ENCODE data around the gene NEU1. TPM values are rescaled to one million over a fixed set of nuclear protein-coding genes. Genes with fewer than 3 reads are reported as not detected.

NEU1 gene
- total and polyA plus RNA-seq, 2 of the 8 experiments (the other 6 are each of a cell fraction or from before 2014, with no cell fraction given) = 41.2 to 72.1 TPM

GRCh38 chr6:31903957-31904356, 41.3 kb upstream of the NEU1 start:
- no peak overlapping the region for H4K91ac ChIP-seq (replicated peaks; ENCODE audit: insufficient read length, low read length)
- peaks cover 0 to 18% (median 12%) of the 10 kb centered on the region in 4 experiments; a peak in 6 of 7 replicates for H3K4me1 ChIP-seq (replicated peaks in 1 of 4; ENCODE audit: control insufficient read depth in 3 of 4, insufficient read depth in 4 of 4, low read length in 3 of 4)
- ChIA-PET CTCF (ENCODE audit: partially characterized antibody) (interaction anchor here (1.1 to 1.6 kb wide), 5 partner anchors 11 to 48 kb away, joined by 3 to 6 read pairs (median 4); no protein-coding TSS in a partner anchor), POLR2A (ENCODE audit: partially characterized antibody) (interaction anchor here (1.2 to 1.7 kb wide), 3 partner anchors 10 to 68 kb away, joined by 3 read pairs; partner anchors contain the start of gene DXO)
- H4K5ac ChIP-seq (ENCODE audit: insufficient read length, low read depth, low read length) = no peak overlapping the region
- no peak overlapping the region for H4K8ac ChIP-seq (ENCODE audit: extremely low read depth, insufficient read depth, low read length)
- H2BK20ac ChIP-seq (ENCODE audit: low read length) = no peak overlapping the region
- H3K79me2 ChIP-seq (ENCODE audit: control insufficient read depth in 1 of 2, insufficient read depth in 2 of 2, low read length in 2 of 2) = peaks cover 0 to 7% of the 10 kb centered on the region in 2 experiments; a peak in 2 of 4 replicates
- H2BK120ac ChIP-seq (replicated peaks; ENCODE audit: low read depth, low read length) = no peak overlapping the region
- no peak for DNase-seq (ENCODE audit: low read depth in 1 of 2, low spot score in 2 of 2)
- H2AK5ac ChIP-seq (ENCODE audit: low read depth, low read length) = no peak overlapping the region
- no peak overlapping the region for H3K9ac ChIP-seq (replicated peaks in 1 of 4; ENCODE audit: extremely low read depth in 1 of 4, low read depth in 3 of 4, low read length in 3 of 4)
- H2AFZ ChIP-seq (ENCODE audit: low read length) = no peak overlapping the region
- no peak overlapping the region for H3K56ac ChIP-seq (replicated peaks; ENCODE audit: insufficient read length, low read depth, low read length)
- H2BK5ac ChIP-seq (ENCODE audit: low read depth, low read length) = no peak overlapping the region
- H2BK12ac ChIP-seq (ENCODE audit: low read depth, low read length) = no peak overlapping the region
- H3K4me2 ChIP-seq (ENCODE audit: insufficient read depth in 1 of 2, low read depth in 2 of 2, low read length in 2 of 2) = no peak overlapping the region
- peaks cover 4% of the 10 kb centered on the region; the same call in 1 of the 2 replicates for H3K23me2 ChIP-seq (ENCODE audit: low read depth, low read length)
- 85% methylated on average over 3 of the region's 3 CpGs; no CpG with 5 or more reads in 1 of the 2 experiments for WGBS, 2 experiments (ENCODE audit: extremely low coverage in 1 of 2, insufficient coverage in 1 of 2, insufficient read length in 1 of 2, insufficient replicate concordance in 2 of 2, low coverage in 1 of 2, low lambda C conversion rate in 2 of 2, missing lambda C conversion rate in 1 of 2)
- no peak overlapping the region for H2BK15ac ChIP-seq (ENCODE audit: low read length)
- no peaks in the 10 kb centered on the region for H3K9me3 ChIP-seq (ENCODE audit: insufficient read depth in 2 of 2, low read depth in 1 of 2, low read length in 1 of 2)
- H3K18ac ChIP-seq (ENCODE audit: extremely low read depth, low read length) = no peak overlapping the region
- no peak overlapping the region for H3K14ac ChIP-seq (ENCODE audit: insufficient read length)
- no peaks in the 10 kb centered on the region for H3K27me3 ChIP-seq (replicated peaks in 1 of 4; ENCODE audit: control insufficient read depth in 3 of 4, extremely low read depth in 1 of 4, insufficient read depth in 3 of 4, low read length in 3 of 4)
- peaks cover 2% of the 10 kb centered on the region for H3K79me1 ChIP-seq (ENCODE audit: low read depth, low read length)
- no peak overlapping the region for H3K4ac ChIP-seq (replicated peaks; ENCODE audit: insufficient read length, low read depth, low read length)
- no peak overlapping the region for H3K4me3 ChIP-seq (ENCODE audit: extremely low read depth in 1 of 4, insufficient read depth in 2 of 4, low read depth in 3 of 4, low read length in 4 of 4)
- no peak overlapping the region for H3K27ac ChIP-seq (ENCODE audit: low read depth, low read length)
- H3K23ac ChIP-seq (ENCODE audit: insufficient read length) = no peak overlapping the region
- H4K20me1 ChIP-seq (replicated peaks in 1 of 2; ENCODE audit: control insufficient read depth in 1 of 2, insufficient read depth in 2 of 2, low read length in 2 of 2) = no peaks in the 10 kb centered on the region
- peaks cover 0 to 5% (median 3%) of the 10 kb centered on the region in 4 experiments; a peak in 3 of 8 replicates for H3K36me3 ChIP-seq (ENCODE audit: control insufficient read depth in 2 of 4, insufficient read depth in 4 of 4, low read length in 3 of 4)
- no peak for FAIRE-seq
- no peak for TF ChIP-seq KDM1A (IDR thresholded peaks at IDR 0.05; ENCODE audit: borderline replicate concordance, low read length)
- TF ChIP-seq EZH2 (IDR thresholded peaks at IDR 0.05; ENCODE audit: low read depth, low read length, severe bottlenecking) = no peak
- TF ChIP-seq ATF2 (IDR thresholded peaks at IDR 0.05; ENCODE audit: low read length) = no peak
- TF ChIP-seq JUN (IDR thresholded peaks at IDR 0.05; ENCODE audit: low read depth, low read length) = no peak
- no peak for TF ChIP-seq SAP30 (IDR thresholded peaks at IDR 0.05; ENCODE audit: insufficient read depth, insufficient replicate concordance, low read length)
- TF ChIP-seq USF2 (IDR thresholded peaks at IDR 0.05; ENCODE audit: low read length) = no peak
- TF ChIP-seq CEBPB (IDR thresholded peaks at IDR 0.05; ENCODE audit: low read depth, low read length) = no peak
